GM18861 (cell line): ENCODE results near the gene MAP4K4.
A peak's percentile ranks its signal among the peaks of the same experiment; 100 is the strongest.

Experiments used
- ATAC-seq: cut with Tn5 transposase; IDR thresholded peaks from one replicate; pipeline ENCODE4 v1.9.1; 2021; ENCODE audit not compliant: unreplicated experiment

The MAP4K4 gene

GRCh38 chr2:101861382-101861781 lies 163.9 kb downstream of the MAP4K4 start:
- no peak for ATAC-seq

- ATAC-seq = no peak
Observed at GRCh38 chr2:101863534-101863933, 166.0 kb downstream of the MAP4K4 start.

- ATAC-seq = no peak
Observed at GRCh38 chr2:101864426-101864825, 166.9 kb downstream of the MAP4K4 start.

- ATAC-seq = no peak
Observed at GRCh38 chr2:101868525-101868924, 171.0 kb downstream of the MAP4K4 start.

GRCh38 chr2:101869527-101869926 lies 172.0 kb downstream of the MAP4K4 start:
- ATAC-seq = no peak

- ATAC-seq = no peak
Observed at GRCh38 chr2:101870444-101870843, 172.9 kb downstream of the MAP4K4 start.

GRCh38 chr2:101871480-101871879 lies 174.0 kb downstream of the MAP4K4 start:
- no peak for ATAC-seq

GRCh38 chr2:101872480-101872879 lies 175.0 kb downstream of the MAP4K4 start:
- no peak for ATAC-seq

GRCh38 chr2:101873543-101873942 lies 176.0 kb downstream of the MAP4K4 start:
- ATAC-seq = no peak

GRCh38 chr2:101874069-101874468 lies 176.6 kb downstream of the MAP4K4 start:
- no peak for ATAC-seq

GRCh38 chr2:101879466-101879865 lies 182.0 kb downstream of the MAP4K4 start:
- ATAC-seq = no peak

- ATAC-seq = no peak
Observed at GRCh38 chr2:101881131-101881530, 183.6 kb downstream of the MAP4K4 start.

- no peak for ATAC-seq
Observed at GRCh38 chr2:101882769-101883307, 185.3 kb downstream of the MAP4K4 start.

GRCh38 chr2:101883860-101884259 lies 186.4 kb downstream of the MAP4K4 start:
- ATAC-seq = peak; percentile 56

- no peak for ATAC-seq
Observed at GRCh38 chr2:101884423-101884822, 186.9 kb downstream of the MAP4K4 start.

GRCh38 chr2:101887328-101887727 lies 189.8 kb downstream of the MAP4K4 start:
- ATAC-seq = no peak

GRCh38 chr2:101889460-101890098 lies 192.1 kb downstream of the MAP4K4 start:
- no peak for ATAC-seq

GRCh38 chr2:101892377-101892776 lies 194.9 kb downstream of the MAP4K4 start:
- no peak for ATAC-seq

GRCh38 chr2:101893681-101894381 lies 196.3 kb downstream of the MAP4K4 start:
- no peak for ATAC-seq

GRCh38 chr2:101895039-101895438 lies 197.5 kb downstream of the MAP4K4 start:
- ATAC-seq = no peak

- no peak for ATAC-seq
Observed at GRCh38 chr2:101895819-101896322, 198.4 kb downstream of the MAP4K4 start.

- ATAC-seq = no peak
Observed at GRCh38 chr2:101897301-101897700, 199.8 kb downstream of the MAP4K4 start.
